Stimulated activated CD8-positive, alpha-beta memory T cell treated with anti-CD3 and anti-CD28 coated beads, Interleukin-2, amount 100 ng/mL, for 1 hour (primary cell): ENCODE results near the gene RBM4B.
A peak's percentile ranks its signal among the peaks of the same experiment; 100 is the strongest.
"Not testable (repeated sequence)": the region's sequence is repeated elsewhere in the genome, so short reads cannot be mapped to it uniquely, and the experiment has no call there.

Experiments used
- DNase-seq, 2 donors: peaks; one replicate each; pipeline ENCODE4 v3.0.0-alpha.2; 2020; ENCODE audit warnings: low read depth in 2 of 2

The RBM4B gene, protein sequence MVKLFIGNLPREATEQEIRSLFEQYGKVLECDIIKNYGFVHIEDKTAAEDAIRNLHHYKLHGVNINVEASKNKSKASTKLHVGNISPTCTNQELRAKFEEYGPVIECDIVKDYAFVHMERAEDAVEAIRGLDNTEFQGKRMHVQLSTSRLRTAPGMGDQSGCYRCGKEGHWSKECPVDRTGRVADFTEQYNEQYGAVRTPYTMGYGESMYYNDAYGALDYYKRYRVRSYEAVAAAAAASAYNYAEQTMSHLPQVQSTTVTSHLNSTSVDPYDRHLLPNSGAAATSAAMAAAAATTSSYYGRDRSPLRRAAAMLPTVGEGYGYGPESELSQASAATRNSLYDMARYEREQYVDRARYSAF

DNA sequence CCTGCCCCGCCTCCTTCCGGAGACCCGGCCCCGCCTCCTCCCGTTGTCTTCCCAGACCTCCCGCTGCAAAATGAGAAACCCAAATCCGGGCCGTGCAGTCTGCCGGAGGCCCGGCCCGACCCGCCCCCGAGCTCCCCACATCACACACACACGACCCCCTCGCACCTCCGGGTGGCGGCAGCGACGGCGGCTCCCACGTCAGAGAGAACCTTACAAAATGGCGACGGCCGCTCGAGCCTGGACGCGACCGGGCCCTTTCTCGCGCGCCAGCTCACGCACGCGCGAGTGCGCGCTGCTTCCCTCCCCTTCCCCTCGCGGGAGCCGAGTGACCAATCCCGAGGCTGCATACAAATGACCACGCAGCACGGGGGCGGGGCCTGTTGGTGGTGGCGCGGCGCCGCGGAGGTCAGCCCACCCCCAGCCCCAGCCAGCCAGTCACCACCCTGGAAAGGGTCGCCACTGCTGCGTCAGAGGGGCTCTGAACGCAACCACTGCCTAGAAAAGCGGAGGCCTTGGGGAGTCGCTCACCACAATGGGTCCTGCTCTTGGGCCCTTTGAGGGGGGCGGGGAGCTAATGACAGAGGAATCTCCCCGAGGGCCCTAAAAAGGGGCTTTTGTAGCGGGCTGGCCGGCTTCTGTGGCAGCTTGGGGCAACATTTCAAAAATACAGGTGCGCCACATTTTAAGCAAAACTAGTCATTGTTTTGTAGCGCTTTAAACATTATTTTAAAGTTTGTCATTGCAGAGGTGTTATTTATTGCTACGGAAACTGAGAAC is at the start of gene RBM4B:
Gene RBM4B (minus strand): TSS at position 289 of the 777 bp plus-strand sequence. CDS start 808 bp downstream, outside the sequence.
- DNase-seq: peak; percentile 91 to 92

DNA sequence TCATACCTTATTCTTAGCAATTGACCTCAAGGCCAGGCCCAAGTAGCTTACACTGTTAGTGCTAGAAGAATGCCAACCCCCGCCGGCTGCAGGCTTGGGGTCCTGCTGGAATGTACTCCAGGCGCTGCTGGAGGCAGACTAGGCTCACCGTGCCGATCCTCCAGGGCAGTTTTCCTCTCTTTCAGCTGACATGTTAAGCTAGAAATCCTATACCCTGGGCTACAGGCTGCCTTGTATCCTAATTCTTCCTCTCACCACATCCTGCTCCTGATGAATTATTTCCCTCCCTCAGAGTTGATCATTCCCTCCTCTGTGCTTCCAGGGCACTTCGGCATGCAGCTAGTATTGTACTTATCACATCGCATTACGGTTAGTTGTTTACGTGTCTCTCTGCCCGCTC is 48.0 kb upstream of the RBM4B start:
- no peak for DNase-seq

DNA sequence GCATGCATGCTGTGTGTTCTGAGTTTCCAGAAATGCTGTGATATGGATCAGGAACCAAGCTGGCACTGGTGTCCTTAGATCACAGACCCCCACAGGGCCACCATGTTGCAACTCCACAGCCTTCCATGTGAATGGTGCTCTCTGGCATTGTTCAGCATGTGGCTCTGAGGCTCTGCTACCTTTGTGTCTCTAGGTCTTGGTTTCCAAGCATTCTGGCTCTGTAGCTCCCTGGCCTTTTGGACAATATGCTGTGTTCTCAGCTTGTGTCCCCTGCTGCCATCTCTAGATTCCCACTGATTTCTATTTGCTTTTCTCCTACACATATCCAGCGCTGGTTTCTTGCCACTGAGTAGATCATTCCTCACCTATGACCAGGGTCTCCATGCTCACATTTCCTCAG is 47.4 kb upstream of the RBM4B start:
- DNase-seq: no peak

DNA sequence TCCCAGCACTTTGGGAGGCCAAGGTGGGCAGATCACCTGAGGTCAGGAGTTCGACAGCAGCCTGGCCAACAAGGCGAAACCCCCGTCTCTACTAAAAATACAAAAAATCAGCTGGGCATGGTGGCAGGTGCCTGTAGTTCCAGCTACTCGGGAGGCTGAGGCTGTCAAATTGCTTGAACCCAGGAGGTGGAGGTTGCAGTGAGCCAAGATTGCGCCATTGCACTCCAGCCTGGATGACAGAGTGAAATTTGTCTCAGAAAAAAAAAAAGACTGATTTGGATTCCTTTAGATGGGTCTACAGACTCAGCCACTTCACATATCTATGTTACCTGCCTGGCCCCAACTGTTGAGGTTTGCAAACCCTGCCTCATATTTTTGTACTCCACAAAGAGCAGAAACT is 46.5 kb upstream of the RBM4B start:
- not testable (repeated sequence) for DNase-seq

DNA sequence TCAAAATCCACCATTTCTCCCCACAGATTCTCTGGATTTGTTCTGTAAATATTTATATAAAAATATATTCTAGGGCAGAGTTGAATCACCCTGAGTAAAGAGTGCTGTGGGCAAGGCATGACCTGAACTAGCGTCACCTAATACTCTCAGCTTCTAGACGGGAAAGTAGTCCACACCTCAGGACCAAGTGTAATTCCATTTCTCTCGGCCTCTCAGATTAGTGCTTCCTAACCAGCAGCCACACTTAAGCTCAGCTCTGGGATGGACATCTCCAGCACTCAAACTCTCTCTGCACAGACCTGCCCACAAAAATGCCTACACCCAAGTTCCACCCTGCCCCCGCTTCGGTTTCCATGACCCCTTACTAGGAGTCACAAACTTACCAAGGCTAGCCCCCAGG is 46.0 kb upstream of the RBM4B start:
- DNase-seq: no peak

DNA sequence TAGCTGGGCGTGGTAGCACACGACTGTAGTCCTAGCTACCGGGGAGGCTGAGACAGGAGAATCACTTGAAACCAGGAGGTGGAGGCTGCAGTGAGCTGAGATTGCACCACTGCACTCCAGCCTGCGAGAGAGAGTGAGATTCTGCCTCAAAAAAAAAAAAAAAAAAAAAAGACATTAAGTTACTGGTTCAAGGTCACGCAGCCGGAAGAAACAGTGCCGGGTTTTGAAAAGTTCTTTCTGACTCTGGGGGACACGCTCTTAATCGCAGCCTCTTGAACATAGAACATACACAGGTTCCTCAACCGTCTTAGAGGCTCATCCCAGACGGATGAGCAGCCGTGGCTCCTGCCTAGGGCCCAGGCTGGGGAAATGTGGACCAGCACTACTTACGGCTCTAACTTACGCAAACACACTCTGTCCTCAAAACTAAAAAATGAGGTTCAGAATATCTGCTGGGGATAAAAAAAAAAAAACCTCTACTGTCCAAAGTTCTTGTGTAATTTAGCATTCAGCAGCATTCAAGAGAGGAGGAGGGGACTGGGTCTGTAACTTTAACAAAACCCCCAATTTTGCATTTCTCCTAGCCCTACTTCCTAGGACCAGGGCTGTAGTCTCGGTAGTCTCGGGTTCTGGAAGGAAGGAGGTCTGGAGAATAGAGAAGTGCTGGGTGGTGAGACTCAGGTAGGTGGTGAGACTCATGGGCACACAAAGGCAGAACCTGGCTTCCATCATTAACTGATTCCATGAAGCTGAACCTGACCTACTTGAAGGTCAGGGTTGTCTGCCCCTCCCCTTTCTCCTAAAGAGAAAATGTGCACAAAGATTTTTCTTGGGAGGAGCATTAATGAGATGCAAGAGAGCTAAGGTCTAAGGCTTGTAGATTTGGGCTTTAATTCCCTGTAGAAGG is 45.3 kb upstream of the RBM4B start:
- no peak for DNase-seq

DNA sequence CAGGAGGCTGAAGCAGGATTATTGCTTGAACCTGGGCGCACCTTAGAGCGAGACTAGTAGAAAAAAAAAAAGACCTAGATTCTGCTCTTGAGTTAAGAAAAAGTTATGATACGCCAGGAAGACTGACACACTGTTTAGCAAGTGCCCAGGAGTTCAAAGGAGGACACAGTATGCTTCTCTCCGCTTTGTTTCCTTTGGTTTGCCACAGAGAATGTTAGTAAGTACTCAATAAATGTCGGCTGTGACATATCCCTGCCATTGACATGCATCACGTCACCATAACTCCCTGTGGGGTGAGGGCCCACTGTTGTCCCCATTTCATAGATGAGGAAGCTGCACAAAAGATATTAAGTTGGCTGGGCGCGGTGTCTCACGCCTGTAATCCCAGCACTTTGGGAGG is 44.3 kb upstream of the RBM4B start:
- no peak for DNase-seq

DNA sequence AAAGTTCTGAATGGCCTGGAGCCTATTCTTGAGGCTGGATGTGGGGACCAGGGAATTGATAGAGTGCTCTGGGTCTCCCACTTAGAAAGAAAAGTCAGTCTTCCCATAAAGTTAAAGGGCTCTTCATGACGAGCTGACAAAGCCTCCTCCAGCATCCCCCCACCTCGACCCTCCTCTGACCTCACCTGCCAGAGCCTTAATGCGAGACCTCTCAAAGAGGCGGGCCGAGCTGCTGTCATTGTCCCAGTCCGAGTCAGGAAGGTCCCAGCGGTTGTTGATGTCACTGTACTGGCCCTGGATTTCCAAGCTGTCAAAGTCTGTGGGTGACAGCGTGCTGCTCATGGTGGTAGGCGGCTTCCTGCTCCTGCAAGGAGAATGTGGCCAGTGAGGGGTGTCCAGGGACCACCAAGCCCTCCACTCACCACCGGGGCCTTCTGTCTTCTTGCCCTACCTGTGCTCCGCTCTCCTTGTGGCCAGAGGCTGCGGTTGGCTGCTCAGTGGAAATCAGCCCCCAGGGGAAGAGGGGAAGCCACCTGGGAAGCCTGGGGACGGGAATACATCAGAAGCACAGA is 43.3 kb upstream of the RBM4B start:
- no peak for DNase-seq

DNA sequence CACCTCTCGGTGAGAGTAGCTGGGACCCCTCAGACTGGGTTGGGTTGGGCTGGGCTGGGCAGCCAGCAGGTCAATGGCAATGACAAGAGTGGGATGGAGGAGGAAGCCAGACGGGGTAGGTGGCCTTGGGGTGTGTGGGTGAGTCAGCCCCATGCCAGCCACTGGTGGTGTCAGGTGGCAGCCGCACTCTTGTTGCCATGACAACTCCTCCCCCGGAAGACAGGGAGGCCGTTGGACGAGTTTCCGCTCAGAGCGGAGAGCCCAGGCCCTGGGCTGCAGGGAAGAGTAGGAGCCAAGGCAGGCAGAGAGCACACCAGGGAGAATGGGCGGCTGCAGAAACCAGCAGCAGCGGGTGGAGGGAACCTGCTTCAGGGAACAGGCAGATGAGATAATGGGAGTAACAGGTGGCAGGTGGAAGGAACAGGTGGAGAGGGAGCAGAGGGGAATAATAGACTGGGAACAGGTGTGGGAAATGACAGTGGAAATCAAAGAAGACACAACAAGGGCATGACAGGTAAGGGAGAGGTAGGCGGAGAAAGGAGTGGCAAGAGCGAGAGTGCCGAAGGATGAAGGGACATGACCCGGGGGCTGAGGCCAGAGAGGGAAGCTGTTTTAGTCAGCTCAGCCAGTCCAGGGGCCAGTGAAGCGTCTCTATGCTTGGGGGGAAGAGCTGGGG is 42.7 kb upstream of the RBM4B start:
- DNase-seq: peak in 1 of 2 donors; percentile 9

DNA sequence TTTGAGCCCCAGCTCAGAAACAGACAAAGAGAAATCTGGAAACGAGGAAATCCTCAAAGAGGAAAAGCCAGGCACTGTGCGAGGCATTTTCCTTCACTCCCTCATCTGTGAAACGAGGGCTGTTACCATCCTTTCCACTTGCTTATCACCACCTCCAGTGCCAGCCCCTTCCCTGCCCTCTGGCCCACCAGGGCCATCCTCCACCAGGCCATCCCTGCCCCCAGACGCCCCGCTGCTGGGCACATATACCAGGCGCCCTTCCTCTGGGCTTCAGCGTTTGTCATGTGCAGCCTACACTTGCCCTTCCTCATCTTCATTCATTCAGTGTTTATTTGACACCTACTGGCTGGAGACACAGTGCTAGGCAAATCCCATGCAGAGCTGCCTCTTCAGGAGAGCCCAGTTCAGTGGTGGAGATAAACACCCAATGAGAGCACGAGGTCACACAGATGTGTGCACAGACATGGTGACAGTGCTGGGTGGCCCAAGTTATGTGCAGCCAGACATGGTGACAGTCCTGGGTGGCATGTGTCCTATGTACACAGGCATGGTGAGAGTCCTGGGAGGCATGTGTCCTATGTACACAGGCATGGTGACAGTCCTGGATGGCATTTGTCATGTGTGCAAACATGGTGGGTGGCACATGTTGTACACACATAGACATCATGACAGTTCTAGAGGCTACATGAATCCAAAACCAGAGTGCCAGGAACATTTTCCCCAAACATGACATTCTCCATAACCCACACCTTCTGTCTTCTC is 41.6 kb upstream of the RBM4B start:
- no peak for DNase-seq

DNA sequence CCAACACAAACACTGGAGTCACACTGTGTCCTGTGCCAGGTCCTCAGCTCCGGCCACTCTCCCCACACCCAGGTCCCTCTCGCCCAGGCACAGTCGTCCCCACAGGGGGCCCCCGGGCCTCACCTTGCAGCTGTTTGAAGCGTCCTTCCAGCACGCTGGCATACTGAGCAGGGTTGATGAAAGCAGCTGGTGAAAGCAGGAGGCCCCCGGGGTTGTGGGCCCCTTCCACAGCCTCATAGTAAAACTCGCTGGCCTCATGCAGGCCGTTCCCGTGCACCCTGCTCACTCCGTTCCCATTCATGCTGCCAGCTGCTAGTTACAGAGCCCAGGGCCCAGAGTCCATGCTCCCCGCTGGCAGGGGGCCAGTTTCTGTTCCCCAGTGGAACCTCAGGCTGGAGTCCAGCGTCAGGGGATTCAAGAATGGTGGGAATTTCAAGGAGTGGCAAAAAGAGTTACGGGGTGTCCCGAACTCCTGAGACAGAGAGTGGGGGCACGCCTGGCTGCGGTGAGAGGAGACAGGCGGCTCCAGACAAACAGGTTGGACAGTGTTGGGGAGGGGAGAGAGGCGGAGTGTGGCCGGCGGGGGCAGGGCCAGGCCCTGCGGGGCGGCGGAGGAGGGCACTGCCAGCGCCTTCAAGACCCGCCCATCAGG is 40.8 kb upstream of the RBM4B start:
- DNase-seq: no peak

DNA sequence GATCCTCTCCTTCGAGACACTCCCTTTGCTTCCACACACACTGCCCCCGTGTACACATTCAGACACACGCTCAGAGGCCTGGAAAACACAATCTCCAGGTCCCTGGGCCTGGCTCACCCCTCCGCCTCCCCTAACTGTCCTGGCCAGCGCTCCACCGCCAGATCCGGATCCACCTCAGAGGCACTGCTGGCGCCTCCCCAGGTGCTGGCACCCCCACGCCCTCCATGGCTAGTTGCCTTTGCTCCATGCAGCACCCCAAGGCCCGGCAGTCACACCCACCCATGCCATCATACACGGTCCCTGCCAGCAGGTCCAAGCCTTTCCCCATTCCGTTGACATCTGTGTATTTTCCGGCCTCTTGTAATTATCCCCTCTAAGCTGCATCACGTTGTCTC is 40.2 kb upstream of the RBM4B start:
- no peak for DNase-seq

DNA sequence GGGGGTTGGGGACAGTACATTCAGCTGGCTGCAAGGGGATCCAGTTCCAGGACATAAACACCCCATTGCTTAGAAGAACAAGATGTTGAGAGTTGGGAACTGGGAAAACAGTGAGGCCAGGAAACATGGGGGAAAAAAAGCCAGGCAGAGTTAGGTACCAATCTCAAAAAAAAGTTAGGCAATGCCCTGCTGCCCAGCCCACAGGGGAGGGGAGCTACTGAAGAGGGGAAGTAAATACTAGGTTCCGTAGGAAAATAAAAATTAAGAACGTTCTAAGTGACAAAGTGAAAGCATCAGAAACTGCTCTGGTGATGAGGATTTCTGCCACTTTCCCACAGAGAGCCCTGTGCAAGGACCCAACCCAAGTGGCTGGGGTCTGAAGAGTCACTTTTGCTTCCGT is 39.3 kb upstream of the RBM4B start:
- no peak for DNase-seq

DNA sequence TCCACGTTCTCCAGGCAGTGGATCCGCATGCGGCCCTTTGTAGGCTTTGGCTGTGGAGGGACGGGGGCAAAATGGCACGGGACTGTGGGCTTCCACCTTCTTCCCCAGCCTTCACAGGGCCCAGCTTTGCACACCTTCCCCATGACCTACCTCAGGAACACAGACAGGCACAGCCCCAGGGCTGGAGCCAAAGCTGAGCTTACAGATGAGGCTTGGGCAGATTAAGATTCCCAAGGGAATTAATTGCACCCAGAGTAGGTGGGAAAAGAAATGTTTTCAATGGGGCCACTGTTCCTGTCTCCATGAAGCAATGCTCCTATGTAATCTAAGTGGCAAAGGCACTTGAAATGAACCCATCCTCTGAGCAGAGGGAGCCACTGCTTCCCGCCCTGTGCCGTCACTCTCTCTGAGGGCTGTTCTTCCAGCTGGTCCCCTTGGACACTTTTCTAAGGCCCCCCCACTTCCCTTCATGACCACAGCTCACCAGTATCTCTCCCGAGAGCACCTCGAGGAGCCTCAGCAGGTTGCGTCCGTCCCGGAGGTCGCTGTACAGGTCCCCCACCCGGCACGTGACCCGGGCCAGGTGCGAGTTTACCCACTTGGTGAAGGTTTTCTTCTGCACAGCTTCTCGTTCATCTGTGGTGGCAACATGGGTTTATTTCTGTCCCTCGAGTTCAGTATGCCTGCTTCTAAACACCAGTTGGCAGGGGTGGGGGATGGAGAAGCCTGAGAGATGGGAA is 37.8 kb upstream of the RBM4B start:
- DNase-seq: no peak

DNA sequence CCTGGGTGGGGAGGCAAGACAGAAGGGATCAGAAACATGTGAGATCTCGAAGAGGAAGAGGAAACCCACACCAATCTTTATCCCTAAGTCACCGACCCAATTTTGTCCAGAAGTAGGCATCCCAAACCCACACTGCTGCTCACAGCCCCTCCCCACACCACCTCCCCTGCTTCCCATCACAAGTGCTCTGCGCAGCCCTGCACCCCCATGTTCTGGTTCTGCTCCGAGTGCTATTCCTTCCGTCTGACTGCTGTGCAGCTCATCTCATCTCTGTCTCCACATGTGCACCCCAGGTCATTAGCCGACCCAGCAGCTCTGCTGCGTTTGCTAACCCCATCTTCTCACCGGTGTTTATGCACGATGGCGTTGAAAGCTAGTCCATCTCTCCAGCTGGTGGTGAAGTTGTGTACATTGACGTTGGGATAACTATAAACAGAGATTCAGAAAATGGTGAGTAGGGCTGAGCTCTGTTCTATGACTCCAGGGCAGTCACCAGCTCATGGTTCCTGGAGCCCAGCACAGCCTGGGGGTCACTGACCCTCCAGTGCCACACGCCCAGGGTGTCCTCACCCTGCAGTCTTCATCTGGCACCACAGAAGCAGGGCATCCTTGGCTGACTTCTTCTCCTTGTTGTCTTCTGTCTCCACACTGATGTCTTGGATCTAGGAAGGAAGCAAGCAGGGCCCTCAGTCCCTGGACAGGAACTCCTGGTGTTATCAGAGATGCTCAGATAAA is 36.2 kb upstream of the RBM4B start:
- no peak for DNase-seq

DNA sequence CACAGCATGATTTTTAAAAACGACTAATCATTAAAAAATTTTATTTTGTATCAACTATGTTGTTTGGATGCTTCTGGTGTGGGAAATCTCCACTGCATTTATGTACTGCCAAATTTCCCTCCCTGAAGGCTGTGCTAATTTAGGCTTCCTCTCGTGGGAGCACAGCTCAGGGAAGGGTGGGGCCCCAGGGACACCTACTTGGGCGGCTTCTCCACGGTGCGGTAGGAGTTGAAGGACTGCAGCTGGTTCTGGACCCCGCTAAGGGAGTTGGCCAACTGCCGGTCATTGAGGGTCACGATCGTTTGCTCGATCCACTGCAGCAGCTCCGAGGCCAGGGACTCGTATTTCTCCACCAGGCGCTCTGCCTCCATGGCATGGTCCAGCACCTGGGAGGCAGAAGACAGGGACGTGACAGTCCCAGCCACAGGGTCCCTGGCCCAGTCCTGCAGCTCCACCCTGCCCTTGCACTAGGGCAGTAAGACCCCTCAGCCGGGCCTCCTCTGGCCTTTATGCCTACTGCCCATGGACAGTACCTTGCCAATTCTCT is 32.8 kb upstream of the RBM4B start:
- DNase-seq: no peak

DNA sequence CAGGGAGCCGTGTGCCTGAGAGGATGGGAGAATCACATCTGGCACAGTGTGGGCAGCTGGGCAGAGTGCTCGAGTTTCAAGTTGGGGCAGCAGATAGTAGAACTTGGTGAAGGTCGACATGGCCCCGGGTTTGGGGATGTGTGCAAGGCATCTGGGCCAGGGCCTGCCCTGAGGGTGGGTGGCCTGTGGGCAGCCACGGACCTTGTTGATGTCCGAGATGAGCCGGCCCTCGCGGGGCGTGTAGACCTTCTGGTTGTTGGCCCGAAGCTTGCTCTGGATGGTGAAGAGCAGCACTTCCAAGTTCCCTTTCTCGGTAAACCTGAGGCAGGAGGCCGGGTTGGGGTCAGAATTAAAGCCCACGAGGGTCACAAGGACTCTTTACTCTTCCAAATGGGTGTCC is 31.0 kb upstream of the RBM4B start:
- no peak for DNase-seq

DNA sequence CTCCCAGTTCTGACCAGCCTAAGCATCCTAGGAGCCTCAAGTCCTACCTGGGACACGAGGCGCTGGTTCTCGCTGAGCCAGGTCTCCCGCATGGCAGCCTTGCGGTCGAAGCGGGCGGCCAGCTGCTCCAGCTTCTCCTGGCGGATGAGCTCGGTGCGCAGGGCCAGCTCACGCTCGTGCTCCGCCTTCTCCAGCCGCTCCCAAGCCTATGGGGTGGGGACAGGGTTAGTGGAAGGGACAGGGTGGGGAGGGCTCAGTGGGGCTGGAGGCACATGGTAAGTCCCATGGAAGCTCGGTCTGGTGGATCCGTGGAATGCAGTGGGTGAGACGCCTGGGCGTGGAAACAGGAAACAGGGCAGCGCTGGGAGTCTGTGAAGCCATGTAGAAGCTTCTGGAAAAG is 30.4 kb upstream of the RBM4B start:
- DNase-seq: no peak
